HT1080 (cell line): Measurements from ENCODE around the gene ABCA5. TPM values are rescaled to one million over a fixed set of nuclear protein-coding genes. Genes with fewer than 3 reads are reported as not detected.
"Not testable (repeated sequence)": the region's sequence is repeated elsewhere in the genome, so short reads cannot be mapped to it uniquely, and the experiment has no call there.

Source experiments
- DNase-seq: peaks from one replicate; pipeline ENCODE4 v3.0.0-alpha.2; 2015; ENCODE audit warnings: low read depth
- small RNA-seq: library from RNA; depleted of rRNA; stranded (forward); fragments of <200 nt; gene quantifications from one replicate; pipeline ENCODE3, GENCODE V24; 2014
- total RNA-seq: library from RNA; depleted of rRNA; stranded (reverse); fragments of >200 nt; shearing (Covaris generic); gene quantifications from 2 replicates; pipeline ENCODE4 v1.2.3, GENCODE V29; 2014; rRNA removed

The ABCA5 gene
- total RNA-seq, 1 experiment from 2014 or later, result 0.64 TPM

DNA sequence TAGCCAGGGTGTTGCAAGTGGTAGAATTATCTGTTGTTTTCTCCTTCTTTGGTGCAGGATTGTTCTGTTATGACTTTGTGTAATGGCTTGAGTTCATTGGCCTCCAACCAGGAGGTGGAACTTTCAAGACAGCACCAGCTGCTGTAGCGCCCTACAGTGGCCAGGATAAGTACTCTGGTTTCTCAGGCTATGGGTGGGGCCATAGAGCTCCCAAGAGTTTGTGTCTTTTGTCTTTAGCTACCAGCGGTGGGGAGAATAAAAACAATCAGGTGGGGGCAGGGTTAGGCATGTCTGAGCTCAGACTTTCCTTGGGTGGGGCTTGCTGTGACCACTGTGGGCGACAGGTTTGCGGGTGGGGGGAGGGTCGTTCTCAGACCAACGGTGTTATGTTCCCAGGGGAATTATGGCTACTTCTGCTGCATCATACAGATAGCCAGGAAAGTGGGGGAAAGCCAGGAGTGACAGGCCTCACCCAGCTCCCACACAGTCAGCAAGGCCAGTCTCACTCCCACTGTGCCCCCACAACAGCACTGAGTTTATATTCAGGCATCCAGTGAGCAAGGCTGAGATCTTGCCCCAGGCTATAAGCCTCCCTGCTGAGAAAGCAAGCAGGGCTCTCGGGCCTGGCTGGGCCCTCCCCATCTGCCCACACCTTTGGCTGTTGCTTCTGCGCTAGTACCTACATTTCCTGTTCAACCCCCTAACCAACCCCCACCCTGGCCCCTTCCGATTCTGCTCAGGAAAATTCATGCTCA is 113.7 kb downstream of the ABCA5 start:
- DNase-seq, result peak; percentile 3

DNA sequence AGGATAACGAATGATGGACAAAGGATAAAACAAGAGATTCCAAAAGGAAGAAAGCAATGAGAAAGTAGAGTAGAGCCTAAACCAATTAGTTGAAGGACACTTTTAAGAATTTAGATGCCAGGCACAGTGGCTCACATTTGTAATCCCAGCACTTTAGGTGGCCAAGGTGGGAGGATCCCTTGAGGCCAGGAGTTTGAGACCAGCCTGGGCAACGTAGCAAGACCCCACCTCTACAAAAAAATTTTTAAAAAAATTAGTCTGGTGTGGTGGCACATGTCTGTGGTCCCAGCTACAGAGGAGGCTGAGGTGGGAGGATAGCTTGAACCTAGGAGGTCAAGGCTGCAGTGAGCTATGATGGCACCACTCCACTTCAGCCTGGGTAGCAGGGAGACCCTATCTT is 118.3 kb downstream of the ABCA5 start:
- no peak for DNase-seq

DNA sequence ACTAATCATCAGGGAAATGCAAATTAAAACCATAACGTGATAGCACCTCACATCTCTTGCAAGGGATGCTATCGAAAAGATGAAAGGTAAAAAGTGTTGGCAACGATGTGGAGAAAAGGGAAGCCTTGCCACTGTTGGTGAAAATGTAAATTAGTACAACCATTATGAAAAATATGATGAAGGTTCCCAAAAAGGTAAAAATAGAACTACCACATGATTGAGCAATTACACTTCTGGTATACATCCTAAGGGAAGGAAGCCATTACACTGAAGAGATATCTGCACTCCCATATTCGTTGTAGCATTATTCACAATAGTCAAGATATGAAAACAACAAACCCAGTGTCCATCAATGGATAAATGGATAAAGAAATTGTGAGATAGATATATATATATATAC is 119.8 kb downstream of the ABCA5 start:
- no peak for DNase-seq

DNA sequence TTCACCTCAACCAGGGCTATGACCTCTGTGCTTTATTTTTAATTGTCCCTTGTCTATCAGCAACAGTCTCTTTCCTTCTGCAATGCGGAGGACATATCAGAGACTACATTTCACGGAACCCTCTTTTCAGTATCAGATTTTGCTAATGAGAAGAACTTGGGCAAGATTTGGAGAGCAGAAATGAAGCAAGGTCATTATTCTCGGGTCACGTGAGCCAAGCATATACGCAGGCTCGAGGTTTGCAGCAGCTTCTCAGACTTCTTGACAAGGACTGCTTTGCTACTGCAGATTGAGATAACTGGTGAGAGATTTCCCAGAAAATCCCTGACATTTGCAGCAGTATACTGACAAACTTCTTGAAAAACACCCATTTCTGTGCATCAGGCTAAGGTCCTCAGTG is 128.7 kb downstream of the ABCA5 start:
- no peak for DNase-seq

DNA sequence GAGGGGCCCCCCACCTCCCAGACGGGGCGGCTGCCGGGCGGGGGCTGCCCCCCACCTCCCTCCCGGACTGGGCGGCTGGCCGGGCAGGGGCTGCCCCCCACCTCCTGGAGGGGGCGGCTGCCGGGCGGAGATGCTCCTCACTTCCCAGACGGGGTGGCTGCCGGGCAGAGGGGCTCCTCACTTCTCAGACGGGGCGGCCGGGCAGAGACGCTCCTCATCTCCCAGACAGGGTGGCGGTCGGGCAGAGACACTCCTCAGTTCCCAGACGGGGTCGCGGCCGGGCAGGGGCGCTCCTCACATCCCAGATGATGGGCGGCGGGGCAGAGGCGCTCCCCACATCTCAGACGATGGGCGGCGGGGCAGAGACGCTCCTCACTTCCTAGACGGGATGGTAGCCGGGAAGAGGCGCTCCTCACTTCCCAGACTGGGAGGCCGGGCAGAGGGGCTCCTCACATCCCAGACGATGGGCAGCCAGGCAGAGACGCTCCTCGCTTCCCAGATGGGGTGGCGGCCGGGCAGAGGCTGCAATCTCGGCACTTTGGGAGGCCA is 130.8 kb downstream of the ABCA5 start:
- DNase-seq, result not testable (repeated sequence)

Small RNA genes within 50 kb of the gene (small RNA-seq; reads per million reads assigned to genes)
- gene RF00561 (not detected), gene SNRPGP4 (not detected)

Other genes with a start within 250 kb of the ABCA5 start
- gene ABCA6, start 185.2 kb downstream of the ABCA5 start, total RNA-seq, result not detected in 2 replicates
- 0.05 TPM in 1 of 2 replicates, not detected in the other for gene ABCA10, start 98.3 kb downstream of the ABCA5 start, total RNA-seq
- 7.3 and 8.1 TPM in 2 replicates for gene MAP2K6, start 87.6 kb upstream of the ABCA5 start, total RNA-seq